ENCODE measurements around the gene TPPP2. TPM values are rescaled to one million over a fixed set of nuclear protein-coding genes. Genes with fewer than 3 reads are reported as not detected.
"Not testable (repeated sequence)": the region's sequence is repeated elsewhere in the genome, so short reads cannot be mapped to it uniquely, and the experiment has no call there.

The TPPP2 gene
- 1 to 10 TPM in 1 of 2 donors, not detected in 1; 1.3 TPM for total RNA-seq

DNA sequence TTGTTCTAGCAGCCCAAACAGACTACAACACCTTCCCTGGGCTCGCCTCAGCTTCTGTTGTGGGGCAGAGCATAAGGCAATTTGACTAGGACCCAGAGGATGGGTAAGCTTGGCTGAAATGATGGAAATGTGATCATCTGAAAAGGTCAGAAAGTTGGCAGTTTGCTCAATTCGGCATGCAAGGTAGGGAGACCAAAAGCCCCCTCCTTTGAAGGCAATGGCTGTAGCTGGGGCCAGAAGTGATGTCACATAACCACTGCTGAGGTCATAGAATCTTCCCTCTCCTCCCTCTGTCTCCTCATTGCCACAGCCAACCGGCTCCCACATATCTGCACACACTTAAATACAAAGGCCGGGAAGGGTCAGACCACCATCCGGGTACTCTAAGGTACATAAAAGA, at the start of gene TPPP2:
TPPP2 (plus strand) TSS at position 301 of the 400 bp plus-strand sequence. CDS start 365 bp downstream, outside the sequence.
- Histone ChIP-seq H3K4me3 (no peak within 1 kb of the TSS), H3K9me3 (no peaks in the 10 kb centered on the region), H3K36me3 (replicated peaks in 1 of 2; ENCODE audit: insufficient read depth in 1 of 2, low read depth in 2 of 2) (no peaks in the 10 kb centered on the region), H3K27me3 (no peaks in the 10 kb centered on the region), H3K27ac (no peak within 1 kb of the TSS), H3K4me1 (peaks cover 5% of the 10 kb centered on the region)
- no peak for ATAC-seq
- TF ChIP-seq POLR2A (IDR thresholded peaks at IDR 0.05): no peak
- TF ChIP-seq, protein P1, sequence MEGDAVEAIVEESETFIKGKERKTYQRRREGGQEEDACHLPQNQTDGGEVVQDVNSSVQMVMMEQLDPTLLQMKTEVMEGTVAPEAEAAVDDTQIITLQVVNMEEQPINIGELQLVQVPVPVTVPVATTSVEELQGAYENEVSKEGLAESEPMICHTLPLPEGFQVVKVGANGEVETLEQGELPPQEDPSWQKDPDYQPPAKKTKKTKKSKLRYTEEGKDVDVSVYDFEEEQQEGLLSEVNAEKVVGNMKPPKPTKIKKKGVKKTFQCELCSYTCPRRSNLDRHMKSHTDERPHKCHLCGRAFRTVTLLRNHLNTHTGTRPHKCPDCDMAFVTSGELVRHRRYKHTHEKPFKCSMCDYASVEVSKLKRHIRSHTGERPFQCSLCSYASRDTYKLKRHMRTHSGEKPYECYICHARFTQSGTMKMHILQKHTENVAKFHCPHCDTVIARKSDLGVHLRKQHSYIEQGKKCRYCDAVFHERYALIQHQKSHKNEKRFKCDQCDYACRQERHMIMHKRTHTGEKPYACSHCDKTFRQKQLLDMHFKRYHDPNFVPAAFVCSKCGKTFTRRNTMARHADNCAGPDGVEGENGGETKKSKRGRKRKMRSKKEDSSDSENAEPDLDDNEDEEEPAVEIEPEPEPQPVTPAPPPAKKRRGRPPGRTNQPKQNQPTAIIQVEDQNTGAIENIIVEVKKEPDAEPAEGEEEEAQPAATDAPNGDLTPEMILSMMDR (IDR thresholded peaks at IDR 0.05): no peak
- 90 to 91% methylated on average over 5 of the region's 5 CpGs for WGBS, 2 donors
- no peak for DNase-seq
- intact Hi-C loops (cut with DNase I): no loop called here

- Histone ChIP-seq H3K27ac (no peak overlapping the region), H3K27me3 (no peaks in the 10 kb centered on the region), H3K9me3 (no peaks in the 10 kb centered on the region), H3K4me3 (no peak overlapping the region), H3K36me3 (replicated peaks in 1 of 2; ENCODE audit: insufficient read depth in 1 of 2, low read depth in 2 of 2) (no peaks in the 10 kb centered on the region), H3K4me1 (no peaks in the 10 kb centered on the region)
- ATAC-seq (no peak), DNase-seq (no peak)
- intact Hi-C loops (cut with DNase I): no loop called here
- 55 to 70% methylated on average over 1 of the region's 1 CpG for WGBS, 2 donors
- TF ChIP-seq, protein P1 (IDR thresholded peaks at IDR 0.05): no peak
- TF ChIP-seq POLR2A (IDR thresholded peaks at IDR 0.05): no peak
These were observed 49.1 kb upstream of the TPPP2 start for GRCh38 chr14:20980906-20981305.

- H3K27me3 ChIP-seq: no peaks in the 10 kb centered on the region
- H3K36me3 ChIP-seq (replicated peaks in 1 of 2; ENCODE audit: insufficient read depth in 1 of 2, low read depth in 2 of 2): no peaks in the 10 kb centered on the region
- H3K4me3 ChIP-seq: no peak overlapping the region
- no peak for TF ChIP-seq POLR2A (IDR thresholded peaks at IDR 0.05)
- TF ChIP-seq, protein P1 (IDR thresholded peaks at IDR 0.05): no peak
- no peak for DNase-seq
- 64 to 73% methylated on average over 2 of the region's 2 CpGs for WGBS, 2 donors
- H3K9me3 ChIP-seq: no peaks in the 10 kb centered on the region
- no peak overlapping the region for H3K27ac ChIP-seq
- no peaks in the 10 kb centered on the region for H3K4me1 ChIP-seq
- intact Hi-C loops (cut with DNase I): no loop called here
- ATAC-seq: no peak
These were observed 47.2 kb upstream of the TPPP2 start for GRCh38 chr14:20982646-20983369.

GRCh38 chr14:20985650-20986049, 44.4 kb upstream of the TPPP2 start:
- H3K4me1 ChIP-seq; H3K9me3 ChIP-seq; H3K27me3 ChIP-seq; H3K36me3 ChIP-seq (replicated peaks in 1 of 2; ENCODE audit: insufficient read depth in 1 of 2, low read depth in 2 of 2); H3K4me3 ChIP-seq; intact Hi-C loops (cut with DNase I); DNase-seq; ATAC-seq; H3K27ac ChIP-seq: not testable (repeated sequence)
- 82 to 86% methylated on average over 4 of the region's 4 CpGs for WGBS, 2 donors

DNA sequence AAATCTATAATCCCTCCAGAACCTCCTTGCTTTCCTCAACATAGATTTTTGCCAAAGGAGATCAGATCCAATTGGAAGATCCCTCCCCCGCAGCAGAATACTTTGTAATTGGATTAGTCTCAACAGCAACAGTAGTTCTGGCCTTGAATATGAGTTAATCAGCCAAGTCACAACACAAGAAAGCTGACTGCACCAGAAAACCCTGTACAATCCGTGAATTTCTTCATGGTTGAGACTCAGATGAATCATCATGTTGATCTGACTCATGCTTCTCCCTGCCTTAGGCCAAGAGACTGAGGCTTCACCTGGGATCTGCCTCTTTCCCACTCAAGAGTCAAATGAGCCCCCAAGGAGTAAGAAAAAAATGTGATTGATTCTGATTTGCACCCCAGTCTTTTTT, 43.2 kb upstream of the TPPP2 start:
- Histone ChIP-seq H3K4me1 (peaks cover 19% of the 10 kb centered on the region), H3K36me3 (replicated peaks in 1 of 2; ENCODE audit: insufficient read depth in 1 of 2, low read depth in 2 of 2) (no peaks in the 10 kb centered on the region), H3K27ac (peak overlapping the region in 1 of 4 donors; percentile 28), H3K4me3 (no peak overlapping the region), H3K9me3 (no peaks in the 10 kb centered on the region), H3K27me3 (no peaks in the 10 kb centered on the region)
- intact Hi-C loops (cut with DNase I): no loop called here
- 50 to 51% methylated on average over 2 of the region's 2 CpGs for WGBS, 2 donors
- TF ChIP-seq, protein P1 (IDR thresholded peaks at IDR 0.05): no peak
- no peak for TF ChIP-seq POLR2A (IDR thresholded peaks at IDR 0.05)
- DNase-seq (peak in 2 of 4 donors; percentile 22 to 25), ATAC-seq (no peak)
